ENCODE results near the gene TERC.

The TERC gene

GRCh38 chr3:169764882-169765612 is at the start of gene TERC:
Gene TERC (minus strand): TSS chr3:169765060.
- Mint-ChIP-seq H3K36me3 (peaks cover 3% of the 10 kb centered on the region), H3K9me3 (no peaks in the 10 kb centered on the region), H3K4me3 (peak within 1 kb of the TSS; percentile 95), H3K4me1 (peaks cover 39% of the 10 kb centered on the region), H3K27ac (peak within 1 kb of the TSS; percentile 98), H3K27me3 (peaks cover 11% of the 10 kb centered on the region)
- peak; percentile 94 for DNase-seq
- CTCF ChIA-PET, result interaction anchor here (1.0 kb wide), 1 partner anchor 202 kb away, joined by 3 read pairs; the partner anchor contains the start of gene SEC62

- H3K36me3 Mint-ChIP-seq, result peaks cover 8% of the 10 kb centered on the region
- H3K4me3 Mint-ChIP-seq, result peak overlapping the region; percentile 84
- CTCF ChIA-PET, result no interaction called here
- peaks cover 44% of the 10 kb centered on the region for H3K4me1 Mint-ChIP-seq
- peak overlapping the region; percentile 87 for H3K27ac Mint-ChIP-seq
- DNase-seq, result peak; percentile 88
- H3K9me3 Mint-ChIP-seq, result peaks cover 12% of the 10 kb centered on the region
- H3K27me3 Mint-ChIP-seq, result peaks cover 40% of the 10 kb centered on the region
Observed at GRCh38 chr3:169813757-169814517, 49.1 kb upstream of the TERC start.

GRCh38 chr3:169813278-169813677 is 48.4 kb upstream of the TERC start:
- H3K4me1 Mint-ChIP-seq, result peaks cover 50% of the 10 kb centered on the region
- peak overlapping the region; percentile 87 for H3K27ac Mint-ChIP-seq
- CTCF ChIA-PET, result interaction anchor here (0.8 to 1.6 kb wide), 3 partner anchors 41 to 543 kb away, joined by 3 to 6 read pairs (median 3); no protein-coding TSS in a partner anchor
- peaks cover 12% of the 10 kb centered on the region for H3K9me3 Mint-ChIP-seq
- peak overlapping the region; percentile 84 for H3K4me3 Mint-ChIP-seq
- no peak for DNase-seq
- H3K27me3 Mint-ChIP-seq, result peaks cover 38% of the 10 kb centered on the region
- peaks cover 13% of the 10 kb centered on the region for H3K36me3 Mint-ChIP-seq

- DNase-seq, result peak; percentile 81
- CTCF ChIA-PET, result interaction anchor here (0.7 to 1.6 kb wide), 6 partner anchors 24 to 544 kb away, joined by 3 to 6 read pairs (median 3); no protein-coding TSS in a partner anchor
- peaks cover 31% of the 10 kb centered on the region for H3K27me3 Mint-ChIP-seq
- H3K9me3 Mint-ChIP-seq, result peaks cover 12% of the 10 kb centered on the region
- peaks cover 55% of the 10 kb centered on the region for H3K4me1 Mint-ChIP-seq
- H3K4me3 Mint-ChIP-seq, result peak within 1 kb of the TSS; percentile 84
- peak within 1 kb of the TSS; percentile 87 for H3K27ac Mint-ChIP-seq
- H3K36me3 Mint-ChIP-seq, result peaks cover 14% of the 10 kb centered on the region
Observed at GRCh38 chr3:169812332-169813235, 47.7 kb upstream of the TERC start, which contains the start of the genes LRRC34 and LRRIQ4. Gene LRRC34 (minus strand): TSS chr3:169812904. CDS start chr3:169812548, 356 bp downstream. Gene LRRIQ4 (plus strand): TSS chr3:169812870. CDS start chr3:169821922, 9,052 bp downstream.

- H3K4me1 Mint-ChIP-seq, result peaks cover 55% of the 10 kb centered on the region
- H3K27me3 Mint-ChIP-seq, result peaks cover 31% of the 10 kb centered on the region
- peak overlapping the region; percentile 87 for H3K27ac Mint-ChIP-seq
Observed at GRCh38 chr3:169811631-169812331, 46.9 kb upstream of the TERC start.

GRCh38 chr3:169809230-169809795 is 44.5 kb upstream of the TERC start:
- Mint-ChIP-seq H3K4me1 (peaks cover 51% of the 10 kb centered on the region), H3K4me3 (no peak overlapping the region), H3K36me3 (peaks cover 11% of the 10 kb centered on the region), H3K27ac (peak overlapping the region; percentile 69), H3K9me3 (no peaks in the 10 kb centered on the region), H3K27me3 (peaks cover 19% of the 10 kb centered on the region)
- DNase-seq, result no peak
- CTCF ChIA-PET, result no interaction called here

More at GRCh38 chr3:169811631-169812331, 46.9 kb upstream of the TERC start:
- Mint-ChIP-seq H3K9me3 (peaks cover 12% of the 10 kb centered on the region), H3K4me3 (peak overlapping the region; percentile 84), H3K36me3 (peaks cover 17% of the 10 kb centered on the region)
- DNase-seq, result peak; percentile 44
- CTCF ChIA-PET, result interaction anchor here (0.7 to 1.6 kb wide), 5 partner anchors 23 to 454 kb away, joined by 3 to 6 read pairs (median 3); no protein-coding TSS in a partner anchor

GRCh38 chr3:169804681-169805080 is 39.8 kb upstream of the TERC start:
- no peak for DNase-seq
- no peak overlapping the region for H3K4me3 Mint-ChIP-seq
- no peak overlapping the region for H3K27ac Mint-ChIP-seq
- no peaks in the 10 kb centered on the region for H3K9me3 Mint-ChIP-seq
- peaks cover 18% of the 10 kb centered on the region for H3K36me3 Mint-ChIP-seq
- H3K27me3 Mint-ChIP-seq, result no peaks in the 10 kb centered on the region
- CTCF ChIA-PET, result no interaction called here
- peaks cover 18% of the 10 kb centered on the region for H3K4me1 Mint-ChIP-seq

GRCh38 chr3:169792359-169792758 is 27.5 kb upstream of the TERC start:
- H3K4me3 Mint-ChIP-seq, result no peak overlapping the region
- DNase-seq, result no peak
- no peaks in the 10 kb centered on the region for H3K27me3 Mint-ChIP-seq
- CTCF ChIA-PET, result no interaction called here
- no peaks in the 10 kb centered on the region for H3K9me3 Mint-ChIP-seq
- no peak overlapping the region for H3K27ac Mint-ChIP-seq
- H3K36me3 Mint-ChIP-seq, result peaks cover 22% of the 10 kb centered on the region
- peaks cover 2% of the 10 kb centered on the region for H3K4me1 Mint-ChIP-seq

GRCh38 chr3:169790687-169791429 is 26.0 kb upstream of the TERC start:
- Mint-ChIP-seq H3K27ac (no peak overlapping the region), H3K4me1 (peaks cover 6% of the 10 kb centered on the region), H3K9me3 (no peaks in the 10 kb centered on the region), H3K36me3 (peaks cover 32% of the 10 kb centered on the region), H3K27me3 (no peaks in the 10 kb centered on the region), H3K4me3 (no peak overlapping the region)
- no peak for DNase-seq
- CTCF ChIA-PET, result no interaction called here

GRCh38 chr3:169790219-169790618 is 25.4 kb upstream of the TERC start:
- peaks cover 37% of the 10 kb centered on the region for H3K36me3 Mint-ChIP-seq
- no peaks in the 10 kb centered on the region for H3K9me3 Mint-ChIP-seq
- CTCF ChIA-PET, result no interaction called here
- H3K4me3 Mint-ChIP-seq, result no peak overlapping the region
- peaks cover 6% of the 10 kb centered on the region for H3K4me1 Mint-ChIP-seq
- H3K27ac Mint-ChIP-seq, result no peak overlapping the region
- DNase-seq, result no peak
- no peaks in the 10 kb centered on the region for H3K27me3 Mint-ChIP-seq

- H3K36me3 Mint-ChIP-seq, result peaks cover 38% of the 10 kb centered on the region
- DNase-seq, result no peak
- no peak overlapping the region for H3K27ac Mint-ChIP-seq
- no peak overlapping the region for H3K4me3 Mint-ChIP-seq
- CTCF ChIA-PET, result no interaction called here
- peaks cover 6% of the 10 kb centered on the region for H3K4me1 Mint-ChIP-seq
- no peaks in the 10 kb centered on the region for H3K27me3 Mint-ChIP-seq
- no peaks in the 10 kb centered on the region for H3K9me3 Mint-ChIP-seq
Observed at GRCh38 chr3:169787791-169788190, 22.9 kb upstream of the TERC start.

- H3K4me3 Mint-ChIP-seq, result no peak overlapping the region
- no peak overlapping the region for H3K27ac Mint-ChIP-seq
- H3K36me3 Mint-ChIP-seq, result peaks cover 38% of the 10 kb centered on the region
- H3K4me1 Mint-ChIP-seq, result peaks cover 6% of the 10 kb centered on the region
- no peaks in the 10 kb centered on the region for H3K9me3 Mint-ChIP-seq
- H3K27me3 Mint-ChIP-seq, result no peaks in the 10 kb centered on the region
- DNase-seq, result no peak
- CTCF ChIA-PET, result no interaction called here
Observed at GRCh38 chr3:169787120-169787519, 22.3 kb upstream of the TERC start.

Measured in activated naive CD4-positive, alpha-beta T cell treated with anti-CD3 and anti-CD28 coated beads, Interleukin-2, amount 10 ng/mL, durations not matched to agents 7 days and 5 days (primary cell).